IMR-90 (cell line): ENCODE data around the gene CARD18. TPM values are rescaled to one million over a fixed set of nuclear protein-coding genes. Genes with fewer than 3 reads are reported as not detected.

Experiments used
- ATAC-seq: fragments of 200-7000 bp; cut with Tn5 transposase; 2 replicates; pipeline ENCODE4 v1.9.1; 2020; ENCODE audit warnings: low read depth, mild to moderate bottlenecking, moderate library complexity
- BruUV-seq: library from RNA; stranded (reverse); fragments of 400-500 nt; replicated peaks from 2 replicates; lab custom pipeline; 2021; lab: Mats Ljungman, UMichigan
- CTCF ChIA-PET: fragments of 300-600 bp; formaldehyde crosslinking; extraction: SDS; loops from one replicate; lab custom pipeline; 2021; ENCODE audit warnings: antibody characterized with exemption; lab: Yijun Ruan, JAX
- POLR2A ChIA-PET: fragments of 300-600 bp; sonication (Branson Sonifier 250); formaldehyde crosslinking; loops from one replicate; lab custom pipeline; 2022; ENCODE audit warnings: antibody characterized with exemption; ENCODE audit not compliant: unreplicated experiment; lab: Charles Lee
- DNase-seq: peaks from one replicate; pipeline ENCODE4 v3.0.0; 2013
- H2AFZ ChIP-seq: replicated peaks from 2 replicates; pipeline ENCODE3; 2013; ENCODE audit warnings: low read length, mild to moderate bottlenecking; ENCODE audit not compliant: poor library complexity
- H2AK5ac ChIP-seq: 2 replicates; pipeline ENCODE4 v1.6.1; 2013; ENCODE audit warnings: low read depth, low read length, inconsistent platforms
- H2AK9ac ChIP-seq: replicated peaks from 2 replicates; pipeline ENCODE3; 2013; ENCODE audit warnings: mild to moderate bottlenecking, low read depth, low read length, moderate library complexity; ENCODE audit not compliant: poor library complexity
- H2BK120ac ChIP-seq: 2 replicates; pipeline ENCODE4 v1.6.1; 2013; ENCODE audit warnings: low read depth, low read length, inconsistent platforms
- H2BK15ac ChIP-seq: 3 replicates; pipeline ENCODE4 v1.6.1; 2013; ENCODE audit warnings: low read depth, low read length, inconsistent platforms
- H2BK20ac ChIP-seq: 2 replicates; pipeline ENCODE4 v1.6.1; 2013; ENCODE audit warnings: low read depth, mild to moderate bottlenecking, inconsistent platforms, low read length, moderate library complexity
- H2BK5ac ChIP-seq: 2 replicates; pipeline ENCODE4 v1.6.1; 2013; ENCODE audit warnings: mild to moderate bottlenecking, low read depth, low read length, inconsistent platforms; ENCODE audit not compliant: poor library complexity, severe bottlenecking
- H3K14ac ChIP-seq: replicated peaks from 2 replicates; pipeline ENCODE4 v1.6.1; 2013; ENCODE audit warnings: low read depth, low read length, inconsistent platforms
- H3K18ac ChIP-seq: 2 replicates; pipeline ENCODE4 v1.6.1; 2013; ENCODE audit warnings: low read depth, low read length, control low read depth
- H3K23ac ChIP-seq: 2 replicates; pipeline ENCODE4 v1.6.1; 2013; ENCODE audit warnings: low read depth, low read length, inconsistent platforms
- H3K27ac ChIP-seq: 2 replicates; pipeline ENCODE4 v1.5.1; 2013; ENCODE audit warnings: mild to moderate bottlenecking, control low read depth, low read length; ENCODE audit not compliant: insufficient read depth
- H3K27me3 ChIP-seq: 2 replicates; pipeline ENCODE4 v1.6.1; 2013; ENCODE audit warnings: low read length; ENCODE audit not compliant: control insufficient read depth, insufficient read depth
- H3K36me3 ChIP-seq: 2 replicates; pipeline ENCODE4 v1.6.1; 2013; ENCODE audit warnings: low read length, mixed read lengths; ENCODE audit not compliant: control insufficient read depth, insufficient read depth
- H3K4ac ChIP-seq: 2 replicates; pipeline ENCODE4 v1.6.1; 2013; ENCODE audit warnings: low read depth, low read length, inconsistent platforms
- H3K4me1 ChIP-seq: 2 replicates; pipeline ENCODE4 v1.6.1; 2013; ENCODE audit warnings: low read length, mixed read lengths; ENCODE audit not compliant: control insufficient read depth, insufficient read depth
- H3K4me2 ChIP-seq: 2 replicates; pipeline ENCODE4 v1.6.1; 2013; ENCODE audit warnings: low read depth, mild to moderate bottlenecking, control low read depth, low read length, moderate library complexity
- H3K4me3 ChIP-seq: 2 replicates; pipeline ENCODE4 v1.5.1; 2013; ENCODE audit warnings: low read depth, mild to moderate bottlenecking, control low read depth, low read length, moderate library complexity; ENCODE audit not compliant: insufficient read depth
- H3K56ac ChIP-seq: 2 replicates; pipeline ENCODE4 v1.6.1; 2013; ENCODE audit warnings: low read length, inconsistent platforms; ENCODE audit not compliant: insufficient read depth; ENCODE audit errors: extremely low read depth
- H3K79me1 ChIP-seq, 2 experiments: 2 replicates each; pipeline ENCODE4 v1.6.1; 2013; ENCODE audit warnings: low read length in 2 of 2, inconsistent platforms in 1 of 2, low read depth in 1 of 2
- H3K9ac ChIP-seq: 2 replicates; pipeline ENCODE4 v1.6.1; 2013; ENCODE audit warnings: low read depth, low read length, control low read depth
- H3K9me1 ChIP-seq: 2 replicates; pipeline ENCODE4 v1.6.1; 2013; ENCODE audit warnings: low read length, inconsistent platforms; ENCODE audit not compliant: insufficient read depth
- H3K9me3 ChIP-seq: 2 replicates; pipeline ENCODE4 v1.6.1; 2013; ENCODE audit warnings: low read length; ENCODE audit not compliant: control insufficient read depth, insufficient read depth
- H4K20me1 ChIP-seq: 2 replicates; pipeline ENCODE4 v1.6.1; 2013; ENCODE audit warnings: low read length, inconsistent platforms; ENCODE audit not compliant: insufficient read depth
- H4K5ac ChIP-seq: 2 replicates; pipeline ENCODE4 v1.6.1; 2013; ENCODE audit warnings: mild to moderate bottlenecking, low read depth, low read length, control low read depth
- H4K8ac ChIP-seq, 2 experiments: 2 replicates each; pipeline ENCODE4 v1.6.1; 2013; ENCODE audit warnings: low read depth in 2 of 2, low read length in 2 of 2, control low read depth in 1 of 2, inconsistent platforms in 1 of 2
- H4K91ac ChIP-seq: 2 replicates; pipeline ENCODE4 v1.6.1; 2013; ENCODE audit warnings: low read depth, low read length, inconsistent platforms; ENCODE audit not compliant: insufficient read depth
- CHD1 ChIP-seq: IDR thresholded peaks from 2 replicates; pipeline ENCODE4 v1.6.1; 2012; ENCODE audit warnings: low read depth, low read length, improper control_type of control experiment
- ELK1 ChIP-seq: fragments of 150-350 bp; IDR thresholded peaks from 2 replicates; pipeline ENCODE4 v1.6.1; 2016; ENCODE audit warnings: low read depth, mild to moderate bottlenecking, low read length, moderate library complexity, borderline replicate concordance
- MAFK ChIP-seq: IDR thresholded peaks from 2 replicates; pipeline ENCODE4 v1.6.1; 2012; ENCODE audit warnings: low read depth, low read length, improper control_type of control experiment
- MXI1 ChIP-seq: IDR thresholded peaks from 2 replicates; pipeline ENCODE4 v1.6.1; 2012; ENCODE audit warnings: low read depth, mild to moderate bottlenecking, low read length, moderate library complexity, borderline replicate concordance
- NFE2L2 ChIP-seq: fragments of 150-350 bp; IDR thresholded peaks from 2 replicates; pipeline ENCODE4 v1.6.1; 2016; ENCODE audit warnings: low read depth, mild to moderate bottlenecking, low read length
- RAD21 ChIP-seq: IDR thresholded peaks from 2 replicates; pipeline ENCODE4 v1.6.1; 2012; ENCODE audit warnings: low read length, improper control_type of control experiment
- RCOR1 ChIP-seq: IDR thresholded peaks from 2 replicates; pipeline ENCODE4 v1.6.1; 2012; ENCODE audit warnings: mild to moderate bottlenecking, low read length, improper control_type of control experiment; ENCODE audit not compliant: insufficient replicate concordance
- RFX5 ChIP-seq: IDR thresholded peaks from 2 replicates; pipeline ENCODE4 v1.8.0; 2012; ENCODE audit warnings: low read depth, mild to moderate bottlenecking, low read length, moderate library complexity
- SMC3 ChIP-seq: fragments of 150-350 bp; IDR thresholded peaks from 2 replicates; pipeline ENCODE4 v1.6.1; 2016; ENCODE audit warnings: low read depth, mild to moderate bottlenecking, antibody characterized with exemption, low read length, moderate library complexity
- WGBS, 2 experiments: methylation state at CpG; one replicate each; pipeline versions ENCODE4 v1.1.5 to v1.1.7; 2013; ENCODE audit warnings: missing lambda C conversion rate in 2 of 2; ENCODE audit not compliant: insufficient read length in 1 of 2; ENCODE audit errors: extremely low coverage in 2 of 2; 5-methylcytosine and 5-hydroxymethylcytosine counted together
- dilution Hi-C: fragments of 300-500 bp; cut with HindIII; formaldehyde crosslinking; loops from one replicate; pipeline ENCODE4 v1.14.3; 2018; ENCODE audit warnings: low sequenced_read_pairs; ENCODE audit not compliant: unreplicated experiment
- in situ Hi-C: fragments of 300-500 bp; cut with MboI; formaldehyde crosslinking; loops from 3 replicates; pipeline ENCODE4 v1.14.3; 2019; ENCODE audit warnings: low sequenced_read_pairs, inconsistent platforms, mixed read lengths
- intact Hi-C: fragments of 100-400 bp; cut with micrococcal nuclease; formaldehyde crosslinking; loops from 2 replicates; pipeline ENCODE4 v1.10.0; 2022
- polyA plus RNA-seq, 3 experiments: library from polyadenylated mRNA; depleted of rRNA; stranded (reverse); fragments of >200 nt; gene quantifications; 2 replicates each; pipeline ENCODE4 v1.2.3, GENCODE V29; 2012; ENCODE audit warnings: low replicate concordance in 1 of 3
- total RNA-seq: library from RNA; depleted of rRNA; stranded (reverse); fragments of >200 nt; gene quantifications from 2 replicates; pipeline ENCODE4 v1.2.3, GENCODE V29; 2012
- TF ChIP-seq, protein P1 (sequence below): conservative IDR thresholded peaks from 2 replicates; pipeline ENCODE4 v1.5.1; 2012; ENCODE audit warnings: mild to moderate bottlenecking, low read depth, low read length, improper control_type of control experiment

Gene CARD18
- total and polyA plus RNA-seq, 2 of the 4 experiments (the other 2 are of a cell fraction): not detected

- no peaks in the 10 kb centered on the region for H3K4me1 ChIP-seq
- DNase-seq: no peak
- no peak overlapping the region for H2BK20ac ChIP-seq
- no peak overlapping the region for H4K5ac ChIP-seq
- no peak overlapping the region for H3K9ac ChIP-seq
- H3K18ac ChIP-seq: no peak overlapping the region
- BruUV-seq: no TSS peak
- WGBS, 2 experiments: no CpG with 5 or more reads among the region's 1 CpG
- no peak overlapping the region for H4K8ac ChIP-seq
- no peak overlapping the region for H2BK5ac ChIP-seq
- no peak overlapping the region for H3K14ac ChIP-seq
- dilution Hi-C loops: no loop called here
- no peak overlapping the region for H2BK120ac ChIP-seq
- no peak overlapping the region for H4K91ac ChIP-seq
- H4K20me1 ChIP-seq: no peaks in the 10 kb centered on the region
- H3K4me2 ChIP-seq: no peak overlapping the region
- ChIA-PET CTCF (no interaction called here), POLR2A (no interaction called here)
- no peak overlapping the region for H3K4ac ChIP-seq
- TF ChIP-seq RAD21: no peak
- TF ChIP-seq RCOR1: no peak
- no peak for TF ChIP-seq MXI1
- TF ChIP-seq CHD1: no peak
- TF ChIP-seq ELK1: no peak
- TF ChIP-seq, protein P1, sequence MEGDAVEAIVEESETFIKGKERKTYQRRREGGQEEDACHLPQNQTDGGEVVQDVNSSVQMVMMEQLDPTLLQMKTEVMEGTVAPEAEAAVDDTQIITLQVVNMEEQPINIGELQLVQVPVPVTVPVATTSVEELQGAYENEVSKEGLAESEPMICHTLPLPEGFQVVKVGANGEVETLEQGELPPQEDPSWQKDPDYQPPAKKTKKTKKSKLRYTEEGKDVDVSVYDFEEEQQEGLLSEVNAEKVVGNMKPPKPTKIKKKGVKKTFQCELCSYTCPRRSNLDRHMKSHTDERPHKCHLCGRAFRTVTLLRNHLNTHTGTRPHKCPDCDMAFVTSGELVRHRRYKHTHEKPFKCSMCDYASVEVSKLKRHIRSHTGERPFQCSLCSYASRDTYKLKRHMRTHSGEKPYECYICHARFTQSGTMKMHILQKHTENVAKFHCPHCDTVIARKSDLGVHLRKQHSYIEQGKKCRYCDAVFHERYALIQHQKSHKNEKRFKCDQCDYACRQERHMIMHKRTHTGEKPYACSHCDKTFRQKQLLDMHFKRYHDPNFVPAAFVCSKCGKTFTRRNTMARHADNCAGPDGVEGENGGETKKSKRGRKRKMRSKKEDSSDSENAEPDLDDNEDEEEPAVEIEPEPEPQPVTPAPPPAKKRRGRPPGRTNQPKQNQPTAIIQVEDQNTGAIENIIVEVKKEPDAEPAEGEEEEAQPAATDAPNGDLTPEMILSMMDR: no peak
- TF ChIP-seq SMC3: no peak
- no peak for TF ChIP-seq RFX5
- no peak for TF ChIP-seq NFE2L2
- no peak for TF ChIP-seq MAFK
- no peaks in the 10 kb centered on the region for H3K9me3 ChIP-seq
- in situ Hi-C loops: no loop called here
- H2AK5ac ChIP-seq: no peak overlapping the region
- H3K27ac ChIP-seq: no peak overlapping the region
- no peak for ATAC-seq
- no peaks in the 10 kb centered on the region for H3K36me3 ChIP-seq
- no peak overlapping the region for H3K23ac ChIP-seq
- no peak overlapping the region for H2BK15ac ChIP-seq
- no peaks in the 10 kb centered on the region for H3K79me1 ChIP-seq
- no peak overlapping the region for H3K56ac ChIP-seq
- no peaks in the 10 kb centered on the region for H3K27me3 ChIP-seq
- H2AK9ac ChIP-seq: no peak overlapping the region
- H3K9me1 ChIP-seq: peaks cover under 1% of the 10 kb centered on the region; the same call in 1 of the 2 replicates
- no peak overlapping the region for H2AFZ ChIP-seq
- H3K4me3 ChIP-seq: no peak overlapping the region
- intact Hi-C loops: no loop called here
Measured at GRCh38 chr11:105158436-105158835, 18.9 kb upstream of the CARD18 start.
